ENCODE data around the gene C16orf95.

Gene C16orf95

DNA sequence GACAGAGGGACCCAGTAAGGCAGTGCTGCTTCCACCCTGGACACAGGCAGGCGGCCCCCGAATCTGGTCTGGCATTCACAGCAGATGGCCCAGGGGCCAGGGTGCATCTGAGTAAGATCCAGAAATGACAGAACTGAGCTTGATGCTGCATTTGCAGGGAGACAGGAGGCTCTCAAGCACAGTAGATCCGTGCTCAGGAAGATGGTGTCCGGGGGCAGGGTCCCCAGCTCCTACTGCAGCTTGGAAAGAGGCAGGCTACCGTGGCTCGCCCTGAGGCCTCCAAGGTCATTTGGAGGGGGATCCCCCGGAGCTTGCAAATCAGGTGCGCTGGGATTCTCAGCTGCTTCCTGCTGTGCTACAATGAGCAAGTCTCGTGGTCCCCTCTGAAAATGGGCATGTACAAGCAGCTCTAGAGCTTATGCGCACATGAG, 2.2 kb downstream of the C16orf95 start:
- no peak for DNase-seq (ENCODE audit: low spot score)

- no peak for DNase-seq (ENCODE audit: low spot score)
These were observed 5.2 kb downstream of the C16orf95 start for GRCh38 chr16:87312008-87312407.

DNA sequence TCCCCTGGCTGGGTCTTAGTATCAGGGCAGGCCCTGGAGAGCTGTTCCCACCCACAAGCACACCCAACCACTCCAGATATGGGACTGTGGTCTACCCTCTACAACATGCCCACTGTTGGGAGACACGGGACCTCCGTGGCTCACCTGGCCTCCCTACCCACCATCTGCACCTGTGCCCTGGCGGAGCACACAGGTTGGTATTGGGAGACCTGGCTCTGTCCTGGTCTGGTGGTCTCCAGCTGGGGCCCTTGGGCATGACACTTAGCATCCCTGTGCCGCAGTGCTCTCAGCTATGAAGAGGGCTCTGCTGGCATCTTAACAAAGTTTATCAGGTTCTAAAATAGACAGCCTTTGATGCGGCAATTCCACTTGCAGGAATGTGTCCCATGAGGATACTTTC, 5.8 kb downstream of the C16orf95 start:
- DNase-seq (ENCODE audit: low spot score), result no peak

- no peak for DNase-seq (ENCODE audit: low spot score)
These were observed 6.6 kb downstream of the C16orf95 start for GRCh38 chr16:87310610-87311009.

- no peak for DNase-seq (ENCODE audit: low spot score)
These were observed 7.3 kb downstream of the C16orf95 start for GRCh38 chr16:87309620-87310525.

- DNase-seq (ENCODE audit: low spot score), result no peak
These were observed 8.4 kb downstream of the C16orf95 start for GRCh38 chr16:87308826-87309225.

DNA sequence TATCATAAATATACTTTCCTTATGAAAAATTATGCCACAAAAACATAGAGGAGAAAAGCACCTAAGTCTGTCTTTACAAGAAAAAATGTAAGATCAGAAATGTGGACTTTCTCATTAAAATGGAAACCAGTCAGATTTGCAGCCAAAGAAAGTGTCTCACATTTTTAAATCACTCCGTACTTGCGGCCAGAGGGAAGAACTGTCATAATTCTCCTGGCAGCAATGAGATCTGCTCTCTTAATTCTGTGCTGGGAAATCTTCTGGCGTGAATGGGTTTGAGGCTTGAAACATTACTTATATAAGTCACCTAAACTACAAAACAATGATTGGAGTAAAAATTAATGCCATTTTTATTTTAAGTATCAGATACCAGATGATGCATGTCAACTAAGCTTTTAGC, 10.7 kb downstream of the C16orf95 start:
- DNase-seq (ENCODE audit: low spot score), result no peak

- DNase-seq (ENCODE audit: low spot score), result peak; percentile 69
These were observed 11.4 kb downstream of the C16orf95 start for GRCh38 chr16:87305505-87306391.

GRCh38 chr16:87304951-87305350, 12.2 kb downstream of the C16orf95 start:
- DNase-seq (ENCODE audit: low spot score), result no peak

GRCh38 chr16:87303962-87304521, 13.2 kb downstream of the C16orf95 start:
- DNase-seq (ENCODE audit: low spot score), result no peak

- DNase-seq (ENCODE audit: low spot score), result no peak
These were observed 13.7 kb downstream of the C16orf95 start for GRCh38 chr16:87303431-87303930.

DNA sequence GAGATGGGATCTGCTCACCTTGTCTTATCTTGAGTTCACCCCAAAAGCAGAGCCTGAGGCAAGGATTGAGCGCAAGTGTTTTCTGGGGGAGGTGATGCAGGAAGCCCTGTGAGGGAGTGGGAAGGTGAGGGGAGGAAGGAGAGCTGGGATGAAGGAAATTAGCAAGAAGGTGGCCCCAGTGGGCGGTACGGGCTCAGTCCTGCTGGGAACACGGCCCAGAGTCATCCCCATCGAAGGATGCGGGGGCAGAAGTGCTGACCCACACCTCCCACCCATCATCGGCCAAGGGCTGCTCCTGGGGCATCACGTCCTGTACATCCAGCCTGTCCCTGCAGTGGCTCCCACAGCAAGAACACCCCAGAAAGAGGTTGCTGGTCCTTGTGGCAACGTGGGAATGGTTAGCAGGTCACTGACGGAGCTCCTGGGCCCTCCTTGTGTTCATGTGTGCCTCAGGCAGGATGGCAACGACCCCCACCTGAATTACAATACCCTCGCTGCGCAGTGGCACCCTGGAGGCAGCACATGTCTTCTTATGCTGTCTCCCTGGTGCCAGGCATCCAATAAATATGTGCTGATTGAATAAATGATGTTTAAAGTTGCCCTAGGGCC, 18.2 kb downstream of the C16orf95 start:
- DNase-seq (ENCODE audit: low spot score), result no peak

- DNase-seq (ENCODE audit: low spot score), result peak; percentile 83
These were observed 19.1 kb downstream of the C16orf95 start for GRCh38 chr16:87297918-87298631.

DNA sequence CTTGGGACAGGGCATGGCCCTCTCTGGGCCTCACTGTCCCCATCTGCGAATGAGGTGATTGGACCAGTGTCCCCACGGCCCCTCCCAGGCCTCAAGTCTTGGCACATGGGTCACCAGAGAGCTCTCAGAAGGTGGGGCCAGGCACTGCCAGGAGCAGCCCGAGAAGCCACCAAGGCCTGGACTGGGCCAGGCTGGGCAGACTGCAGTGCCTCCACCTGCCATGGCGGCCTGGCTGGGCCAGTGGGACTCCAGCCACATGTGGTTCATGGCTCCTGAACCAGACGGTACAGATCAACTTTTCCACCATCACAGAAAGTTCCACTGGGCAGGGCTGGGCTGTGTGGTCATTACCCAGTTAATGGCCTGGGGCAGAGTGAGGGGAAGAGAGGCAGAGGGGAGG, 19.8 kb downstream of the C16orf95 start:
- DNase-seq (ENCODE audit: low spot score), result no peak

DNA sequence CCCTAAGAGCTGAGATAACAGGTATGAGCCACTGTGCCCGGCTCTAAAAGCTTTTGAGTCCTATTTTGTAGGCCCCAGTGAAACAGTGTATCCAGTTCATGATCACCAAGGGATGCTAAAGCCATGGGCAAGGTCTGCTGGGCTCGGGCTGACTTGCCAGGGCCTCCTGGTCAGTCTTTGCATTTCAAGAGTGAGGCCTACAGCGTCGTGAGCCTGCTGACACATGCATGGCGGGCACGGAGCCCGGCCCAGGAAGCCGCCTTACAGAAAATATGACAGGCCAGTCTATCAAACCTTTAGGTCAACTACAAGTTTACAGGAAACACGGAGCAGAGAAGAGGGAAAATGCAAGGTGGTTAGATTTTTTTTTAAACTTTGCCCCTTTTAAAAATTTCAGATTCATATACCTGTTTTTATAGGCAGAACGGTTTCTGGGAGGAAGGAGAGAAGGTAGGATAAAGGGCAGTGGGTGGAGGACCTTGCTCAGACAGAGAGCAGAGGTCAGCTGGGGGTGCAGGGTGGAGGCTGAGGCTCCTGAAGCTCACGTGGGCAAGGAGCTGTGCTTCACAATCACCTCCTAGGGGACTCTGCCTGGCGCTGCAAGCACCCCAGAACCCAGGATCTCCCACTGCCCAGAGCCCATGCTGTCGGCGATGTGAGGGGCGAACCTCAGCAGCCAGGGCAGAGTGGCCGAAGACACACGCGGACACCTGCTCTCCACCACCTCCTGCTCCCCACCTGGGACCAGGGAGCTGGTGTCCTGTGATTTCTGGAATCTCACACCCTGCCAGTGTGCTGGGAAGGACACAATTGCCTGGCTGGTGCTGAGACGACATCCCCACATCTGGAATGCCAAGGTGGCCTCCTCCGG, 21.3 kb downstream of the C16orf95 start:
- no peak for DNase-seq (ENCODE audit: low spot score)

- peak; percentile 68 for DNase-seq (ENCODE audit: low spot score)
These were observed 21.9 kb downstream of the C16orf95 start for GRCh38 chr16:87295259-87295658.

GRCh38 chr16:87293990-87294389, 23.2 kb downstream of the C16orf95 start:
- DNase-seq (ENCODE audit: low spot score), result no peak

- DNase-seq (ENCODE audit: low spot score), result no peak
These were observed 25.2 kb downstream of the C16orf95 start for GRCh38 chr16:87291944-87292343.

- no peak for DNase-seq (ENCODE audit: low spot score)
These were observed 28.3 kb downstream of the C16orf95 start for GRCh38 chr16:87288753-87289362.

All from iPS-NIHi11 (cell line).